Middle frontal gyrus (tissue), 1 donor: ENCODE results near the gene ZNF275.
"Not testable (repeated sequence)": the region's sequence is repeated elsewhere in the genome, so short reads cannot be mapped to it uniquely, and the experiment has no call there.

ENCODE experiments used
- DNase-seq: peaks from one replicate; pipeline ENCODE4 v3.0.0-alpha.2; 2015; ENCODE audit warnings: low spot score; ENCODE audit errors: extremely low spot score

ZNF275 gene

GRCh38 chrX:153357877-153358276 lies 23.9 kb downstream of the ZNF275 start:
- DNase-seq, result no peak

GRCh38 chrX:153361781-153362397 lies 27.9 kb downstream of the ZNF275 start:
- no peak for DNase-seq

- no peak for DNase-seq
These were observed 31.7 kb downstream of the ZNF275 start for GRCh38 chrX:153365670-153366069.

GRCh38 chrX:153366119-153366518 lies 32.2 kb downstream of the ZNF275 start:
- no peak for DNase-seq

- no peak for DNase-seq
These were observed 33.1 kb downstream of the ZNF275 start for GRCh38 chrX:153366878-153367538.

- DNase-seq, result no peak
These were observed 36.5 kb downstream of the ZNF275 start for GRCh38 chrX:153370293-153371055.

- DNase-seq, result no peak
These were observed 37.3 kb downstream of the ZNF275 start for GRCh38 chrX:153371256-153371655.

GRCh38 chrX:153372949-153373348 lies 39.0 kb downstream of the ZNF275 start:
- no peak for DNase-seq

GRCh38 chrX:153374426-153374825 lies 40.5 kb downstream of the ZNF275 start:
- no peak for DNase-seq

- no peak for DNase-seq
These were observed 41.6 kb downstream of the ZNF275 start for GRCh38 chrX:153375571-153375970.

- no peak for DNase-seq
These were observed 43.8 kb downstream of the ZNF275 start for GRCh38 chrX:153377727-153378126.

- DNase-seq, result no peak
These were observed 44.7 kb downstream of the ZNF275 start for GRCh38 chrX:153378607-153379006.

- no peak for DNase-seq
These were observed 45.6 kb downstream of the ZNF275 start for GRCh38 chrX:153379508-153379907.

GRCh38 chrX:153379971-153380581 lies 46.1 kb downstream of the ZNF275 start:
- no peak for DNase-seq

GRCh38 chrX:153380691-153381090 lies 46.7 kb downstream of the ZNF275 start:
- DNase-seq, result no peak

- DNase-seq, result no peak
These were observed 48.0 kb downstream of the ZNF275 start for GRCh38 chrX:153381684-153382532.

GRCh38 chrX:153382563-153383482 lies 48.9 kb downstream of the ZNF275 start:
- no peak for DNase-seq

- no peak for DNase-seq
These were observed 50.4 kb downstream of the ZNF275 start for GRCh38 chrX:153384390-153384789.

- DNase-seq, result not testable (repeated sequence)
These were observed 51.0 kb downstream of the ZNF275 start for GRCh38 chrX:153384973-153385372.

- DNase-seq, result no peak
These were observed 52.1 kb downstream of the ZNF275 start for GRCh38 chrX:153386097-153386496.
